CD1c-positive myeloid dendritic cell (primary cell): ENCODE results near the gene KRTAP29-1.
"Not testable (repeated sequence)": the region's sequence is repeated elsewhere in the genome, so short reads cannot be mapped to it uniquely, and the experiment has no call there.

Experiments used
- DNase-seq: peaks from one replicate; pipeline ENCODE4 v3.0.0-alpha.2; 2016; ENCODE audit errors: extremely low spot score

The KRTAP29-1 gene

DNA sequence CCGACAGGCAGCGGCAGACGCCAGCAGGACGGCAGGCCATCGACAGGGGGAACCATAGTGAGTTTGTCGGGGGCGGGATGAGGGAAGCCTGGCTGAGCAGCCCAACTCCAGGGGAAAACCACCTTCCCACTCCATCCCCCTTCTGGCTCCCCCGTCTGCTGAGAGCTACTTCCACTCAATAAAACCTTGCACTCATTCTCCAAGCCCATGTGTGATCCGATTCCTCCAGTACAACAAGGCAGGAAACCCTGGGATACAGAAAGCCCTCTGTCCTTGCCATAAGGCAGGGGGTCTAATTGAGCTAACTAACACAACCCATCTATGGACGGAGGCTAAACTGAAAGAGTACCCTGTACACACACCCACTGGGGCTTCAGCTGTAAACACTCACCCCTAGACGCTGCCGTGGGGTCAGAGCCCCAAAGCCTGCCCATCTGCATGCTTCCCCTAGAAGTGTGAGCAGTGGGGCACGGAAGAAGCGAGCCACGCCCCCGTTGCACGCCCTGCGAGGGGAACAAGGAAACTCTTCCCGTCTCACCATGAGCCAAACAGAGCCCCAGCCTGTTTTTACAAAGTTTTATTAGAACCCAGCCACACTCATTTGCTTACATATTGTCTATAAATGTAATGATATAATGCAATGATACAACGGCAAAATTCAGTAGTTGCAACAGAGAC is 4.1 kb downstream of the KRTAP29-1 start:
- DNase-seq = no peak

DNA sequence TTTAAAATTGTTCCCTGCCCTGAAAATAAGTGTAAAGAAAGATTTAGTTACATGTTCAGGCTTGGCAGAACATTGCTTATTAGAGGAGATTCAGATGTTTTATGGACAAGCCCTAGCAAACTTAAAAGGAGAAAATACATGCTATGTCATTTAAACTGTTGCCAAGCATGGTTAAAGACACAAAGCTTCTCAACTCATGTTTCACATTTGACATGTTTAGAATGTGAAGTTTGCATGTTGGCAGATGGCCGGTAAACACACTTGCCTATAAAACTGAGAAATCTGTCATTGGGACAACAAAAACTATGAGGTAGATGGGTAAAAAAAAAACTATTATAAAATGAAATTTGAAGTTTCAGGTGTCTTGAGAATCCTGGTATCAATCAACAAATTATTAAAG is 5.8 kb downstream of the KRTAP29-1 start:
- DNase-seq = no peak

DNA sequence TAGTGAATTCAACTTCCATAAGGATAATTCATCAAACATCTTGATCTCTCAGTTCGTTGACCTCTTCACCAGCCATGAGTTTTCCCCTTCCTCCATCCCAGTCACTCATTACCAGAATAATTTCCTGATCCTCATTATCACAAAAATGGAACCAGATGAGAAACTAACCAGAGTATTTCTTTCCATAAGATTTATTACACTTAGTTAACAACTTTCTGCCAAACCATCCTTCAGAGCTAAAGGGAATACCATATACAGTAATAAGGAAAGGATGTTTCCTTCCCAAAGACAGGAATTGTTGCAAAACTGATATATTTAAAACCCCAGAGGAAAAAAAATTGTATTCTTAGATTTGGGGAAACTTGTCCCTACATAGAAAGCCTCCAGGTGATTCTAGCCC is 8.6 kb downstream of the KRTAP29-1 start:
- DNase-seq = no peak

DNA sequence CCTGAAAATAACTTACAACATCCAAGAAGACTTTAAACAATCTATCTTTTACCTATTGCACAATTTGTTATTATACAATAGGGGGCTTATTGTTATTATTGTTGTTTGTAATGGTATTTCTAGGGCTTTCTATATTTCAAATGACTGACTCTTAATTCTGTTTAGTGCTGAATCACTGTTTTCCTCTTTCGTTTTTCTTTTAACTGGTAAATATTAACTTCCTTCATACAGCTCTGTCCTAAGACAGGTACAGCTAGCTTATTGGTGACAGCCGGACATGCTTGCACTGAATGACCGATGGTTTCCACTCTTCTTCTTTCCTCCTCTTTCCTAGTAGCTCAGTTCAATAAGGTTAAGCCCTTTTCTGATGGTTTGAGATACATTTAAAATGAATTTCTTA is 15.6 kb downstream of the KRTAP29-1 start:
- peak; percentile 0 for DNase-seq

DNA sequence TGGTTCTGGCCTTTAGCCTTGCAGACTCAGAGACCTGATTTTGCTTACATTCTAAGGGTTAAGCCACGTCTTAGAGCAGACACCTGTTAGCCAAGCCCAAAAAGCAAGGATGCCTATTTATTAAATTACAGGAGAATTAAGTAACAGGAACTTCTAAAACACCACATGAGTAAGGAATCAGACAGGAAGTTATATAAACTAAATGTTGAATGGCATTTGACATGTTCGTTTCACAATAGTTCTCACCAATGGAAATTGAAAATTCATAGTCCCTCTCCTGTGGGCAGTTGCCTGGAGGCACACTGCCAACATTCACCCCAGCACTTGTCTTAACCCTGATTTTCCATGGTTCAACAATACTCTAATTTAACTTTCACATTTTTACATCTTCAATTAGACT is 18.1 kb downstream of the KRTAP29-1 start:
- DNase-seq = peak; percentile 40

DNA sequence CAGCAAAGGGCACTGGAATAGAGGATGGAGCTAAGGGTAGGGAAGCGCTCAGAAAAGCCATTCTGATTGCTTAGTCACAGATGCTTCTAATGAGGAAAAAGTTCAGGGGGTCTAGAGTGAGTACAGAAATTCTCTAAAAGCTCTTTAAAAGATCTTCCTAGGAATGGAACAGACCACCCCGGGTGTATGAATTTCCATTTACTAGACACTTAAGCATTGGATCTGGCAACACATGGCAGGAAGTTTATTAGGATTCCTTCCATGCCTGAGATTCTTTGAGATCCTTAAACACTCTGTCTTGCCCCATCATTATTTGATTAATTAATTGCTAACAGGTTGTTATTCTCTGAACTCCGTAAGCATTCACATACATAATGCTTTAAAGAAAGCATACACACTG is 18.6 kb downstream of the KRTAP29-1 start:
- DNase-seq = no peak

DNA sequence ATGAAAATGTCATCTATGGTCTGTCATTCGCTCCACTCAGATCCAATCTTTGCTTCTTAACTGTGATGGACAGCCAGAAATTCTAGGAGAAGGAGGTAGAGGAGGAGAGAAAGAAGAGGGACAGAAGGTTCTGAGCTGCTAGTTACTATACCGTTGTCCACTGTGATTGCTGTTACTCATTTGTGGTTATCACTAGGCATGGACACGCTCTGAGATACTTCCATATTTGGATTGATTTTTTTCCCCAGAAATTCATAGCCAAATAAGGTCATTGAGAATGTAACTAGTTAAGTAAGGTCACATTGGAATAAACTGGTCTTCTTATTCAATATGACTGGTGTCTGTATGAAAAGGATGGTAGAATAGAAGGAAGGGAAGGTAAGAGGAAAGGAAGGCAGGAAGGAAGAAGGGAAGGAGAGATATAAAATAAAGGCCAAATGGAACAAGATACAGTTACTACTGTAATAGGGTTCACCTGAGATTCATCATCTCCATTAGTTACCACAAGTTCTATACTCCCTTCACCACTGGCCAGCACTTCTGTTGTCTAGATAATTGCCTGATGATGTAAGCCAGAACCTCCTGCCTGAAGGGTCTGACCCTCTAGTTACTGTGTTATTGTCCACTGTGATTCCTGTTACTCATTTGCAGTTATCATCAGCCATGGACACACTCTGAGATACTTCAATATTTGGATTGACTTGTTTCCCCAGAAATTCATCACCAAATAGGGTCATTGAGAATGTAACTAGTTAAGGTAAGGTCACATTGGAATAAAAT is 24.3 kb downstream of the KRTAP29-1 start:
- peak; percentile 0 for DNase-seq

DNA sequence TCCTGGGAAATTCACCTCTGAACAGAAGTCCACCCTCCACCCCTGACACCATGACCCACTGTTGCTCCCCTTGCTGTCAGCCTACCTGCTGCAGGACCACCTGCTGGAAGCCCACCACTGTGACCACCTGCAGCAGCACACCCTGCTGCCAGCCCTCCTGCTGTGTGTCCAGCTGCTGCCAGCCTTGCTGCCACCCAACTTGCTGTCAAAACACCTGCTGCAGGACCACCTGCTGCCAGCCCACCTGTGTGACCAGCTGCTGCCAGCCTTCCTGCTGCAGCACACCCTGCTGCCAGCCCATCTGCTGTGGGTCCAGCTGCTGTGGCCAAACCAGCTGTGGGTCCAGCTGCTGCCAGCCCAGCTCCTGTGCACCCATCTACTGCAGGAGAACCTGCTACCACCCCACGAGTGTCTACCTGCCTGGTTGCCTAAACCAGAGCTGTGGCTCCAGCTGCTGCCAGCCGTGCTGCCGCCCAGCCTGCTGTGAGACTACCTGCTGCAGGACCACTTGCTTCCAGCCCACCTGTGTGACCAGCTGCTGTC is 26.9 kb downstream of the KRTAP29-1 start, which contains the start of gene KRTAP9-7:
KRTAP9-7 (plus strand) TSS at position 51 of the 543 bp plus-strand sequence; CDS start at position 51, 0 bp downstream.
- not testable (repeated sequence) for DNase-seq

DNA sequence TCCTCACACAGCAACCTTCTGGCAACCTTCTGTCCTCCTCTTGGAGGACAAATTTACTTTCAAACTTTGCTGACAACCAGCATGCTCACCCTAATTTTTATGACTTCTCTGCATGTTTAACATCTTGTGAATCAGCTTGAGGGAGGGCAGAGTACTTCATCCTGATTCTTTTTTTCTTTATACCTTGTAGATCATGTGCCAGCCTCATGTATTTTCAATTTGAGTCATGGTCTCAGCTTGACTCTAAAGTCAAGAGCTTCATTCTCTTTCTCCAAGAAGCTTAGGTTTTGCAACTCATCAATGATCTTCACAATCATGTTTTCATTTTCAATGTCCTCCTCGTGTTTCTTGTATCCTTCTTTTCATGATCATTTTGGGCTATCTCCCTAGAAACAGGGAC is 30.8 kb downstream of the KRTAP29-1 start:
- DNase-seq = no peak

DNA sequence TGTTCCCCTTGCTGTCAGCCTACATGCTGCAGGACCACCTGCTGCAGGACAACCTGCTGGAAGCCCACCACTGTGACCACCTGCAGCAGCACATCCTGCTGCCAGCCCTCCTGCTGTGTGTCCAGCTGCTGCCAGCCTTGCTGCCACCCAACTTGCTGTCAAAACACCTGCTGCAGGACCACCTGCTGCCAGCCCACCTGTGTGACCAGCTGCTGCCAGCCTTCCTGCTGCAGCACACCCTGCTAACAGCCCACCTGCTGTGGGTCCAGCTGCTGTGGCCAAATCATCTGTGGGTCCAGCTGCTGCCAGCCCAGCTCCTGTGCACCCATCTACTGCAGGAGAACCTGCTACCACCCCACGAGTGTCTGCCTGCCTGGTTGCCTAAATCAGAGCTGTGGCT is 31.3 kb downstream of the KRTAP29-1 start:
- not testable (repeated sequence) for DNase-seq

DNA sequence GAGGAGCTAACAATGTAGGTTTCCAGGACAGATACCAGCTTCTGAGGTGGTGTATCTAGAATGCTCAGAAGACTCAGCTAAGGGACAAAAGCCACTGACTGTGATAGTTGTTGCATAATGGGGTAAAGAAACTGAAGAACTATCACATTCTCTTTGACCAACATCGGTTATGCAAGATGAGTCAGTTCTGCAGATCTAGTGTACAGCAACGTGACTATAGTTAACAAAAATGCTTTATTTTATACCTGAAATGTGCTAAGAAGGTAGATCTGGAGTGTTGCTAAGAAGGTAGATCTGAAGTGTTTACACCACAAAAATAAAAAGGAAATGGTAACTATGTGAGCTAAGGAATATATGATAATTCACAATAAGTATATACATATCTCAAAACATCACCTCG is 34.9 kb downstream of the KRTAP29-1 start:
- no peak for DNase-seq

DNA sequence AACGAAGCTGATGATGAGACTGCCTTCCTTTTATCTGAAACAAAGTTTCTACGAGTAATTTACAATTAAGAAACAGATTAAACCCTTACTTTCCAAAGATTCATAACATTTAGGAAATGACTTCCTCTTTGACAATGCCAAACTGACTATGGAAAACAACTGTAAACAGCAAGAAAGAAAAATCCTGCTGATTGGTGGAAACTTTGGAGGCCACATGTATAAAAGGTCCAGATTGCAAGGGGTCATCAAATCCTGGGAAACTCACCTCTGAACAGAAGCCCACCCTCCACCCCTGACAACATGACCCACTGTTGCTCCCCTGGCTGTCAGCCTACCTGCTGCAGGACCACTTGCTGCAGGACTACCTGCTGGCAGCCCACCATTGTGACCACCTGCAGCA is 37.6 kb downstream of the KRTAP29-1 start, which contains the start of gene KRTAP9-6:
KRTAP9-6 (plus strand) TSS at position 301 of the 400 bp plus-strand sequence; CDS start at position 301, 0 bp downstream.
- no peak for DNase-seq

DNA sequence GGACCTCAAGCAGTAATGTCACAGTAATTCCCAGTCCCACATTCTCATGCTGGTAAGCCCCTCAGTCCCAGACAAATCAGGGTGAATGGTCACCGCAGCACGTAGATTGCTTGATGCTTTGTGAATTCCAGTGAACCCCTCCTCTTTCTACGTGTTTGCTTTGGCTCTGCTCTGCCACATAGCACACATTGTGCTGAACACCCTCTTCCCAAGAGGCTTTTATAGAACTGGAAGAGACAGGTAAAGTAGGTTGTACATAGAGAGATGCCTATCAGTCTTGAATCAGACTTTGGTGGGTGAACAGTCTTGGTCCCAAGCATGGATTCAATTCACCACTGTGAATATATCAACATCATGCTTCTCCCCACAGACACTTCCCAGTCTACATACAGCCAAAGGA is 38.1 kb downstream of the KRTAP29-1 start:
- no peak for DNase-seq

DNA sequence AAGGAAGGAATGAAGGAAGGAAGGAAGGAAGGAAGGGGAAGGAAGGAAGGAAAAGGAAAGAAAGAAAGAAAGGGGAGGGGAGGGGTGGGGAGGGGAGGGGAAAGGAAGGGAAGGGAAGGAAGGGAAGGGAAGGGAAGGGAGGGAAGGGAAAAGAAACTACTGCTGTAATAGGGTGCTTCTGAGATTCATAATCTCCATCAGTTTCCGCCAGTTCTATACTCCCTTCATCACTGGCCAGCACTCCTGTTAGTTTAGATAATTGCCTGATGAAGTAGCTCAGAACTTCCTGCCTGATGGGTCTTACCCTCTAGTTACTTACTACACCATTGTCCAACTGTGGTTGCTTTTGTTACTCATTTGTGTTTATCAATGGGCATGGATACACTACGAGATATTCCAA is 39.4 kb downstream of the KRTAP29-1 start:
- DNase-seq = no peak

DNA sequence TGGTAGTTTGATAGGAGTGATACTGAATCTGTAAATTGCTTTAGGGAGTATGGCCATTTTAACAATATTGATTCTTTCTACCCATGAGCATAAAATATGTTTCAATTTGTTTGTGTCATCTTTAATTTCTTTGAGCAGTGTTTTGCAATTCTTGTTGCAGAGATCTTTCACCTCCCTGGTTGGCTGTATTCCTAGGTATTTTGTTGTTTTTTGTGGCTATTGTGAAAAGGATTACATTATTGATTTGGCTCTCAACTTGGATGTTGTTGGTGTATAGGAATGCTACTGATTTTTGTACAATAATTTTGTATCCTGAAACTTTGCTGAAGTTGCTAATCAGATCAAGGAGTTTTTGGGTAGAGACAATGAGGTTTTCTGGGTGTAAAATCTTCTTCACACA is 44.2 kb downstream of the KRTAP29-1 start:
- DNase-seq = no peak

DNA sequence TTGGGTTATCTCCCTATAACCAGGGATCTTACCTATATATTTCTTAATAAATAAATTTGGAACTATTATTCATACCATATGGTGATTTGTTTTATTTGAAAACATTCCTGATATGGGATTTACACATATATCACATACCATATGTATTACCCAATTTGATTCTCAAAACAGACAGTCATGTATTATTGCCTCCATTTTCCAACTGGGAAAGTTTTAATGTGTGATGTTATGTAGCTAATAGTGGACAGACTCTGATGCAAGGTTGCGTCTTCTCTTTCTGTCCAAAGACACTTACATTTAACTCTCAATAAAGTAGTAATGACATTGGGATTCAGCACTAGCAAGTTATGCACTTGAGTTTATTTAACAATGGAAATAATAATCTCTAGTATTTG is 46.4 kb downstream of the KRTAP29-1 start:
- no peak for DNase-seq

DNA sequence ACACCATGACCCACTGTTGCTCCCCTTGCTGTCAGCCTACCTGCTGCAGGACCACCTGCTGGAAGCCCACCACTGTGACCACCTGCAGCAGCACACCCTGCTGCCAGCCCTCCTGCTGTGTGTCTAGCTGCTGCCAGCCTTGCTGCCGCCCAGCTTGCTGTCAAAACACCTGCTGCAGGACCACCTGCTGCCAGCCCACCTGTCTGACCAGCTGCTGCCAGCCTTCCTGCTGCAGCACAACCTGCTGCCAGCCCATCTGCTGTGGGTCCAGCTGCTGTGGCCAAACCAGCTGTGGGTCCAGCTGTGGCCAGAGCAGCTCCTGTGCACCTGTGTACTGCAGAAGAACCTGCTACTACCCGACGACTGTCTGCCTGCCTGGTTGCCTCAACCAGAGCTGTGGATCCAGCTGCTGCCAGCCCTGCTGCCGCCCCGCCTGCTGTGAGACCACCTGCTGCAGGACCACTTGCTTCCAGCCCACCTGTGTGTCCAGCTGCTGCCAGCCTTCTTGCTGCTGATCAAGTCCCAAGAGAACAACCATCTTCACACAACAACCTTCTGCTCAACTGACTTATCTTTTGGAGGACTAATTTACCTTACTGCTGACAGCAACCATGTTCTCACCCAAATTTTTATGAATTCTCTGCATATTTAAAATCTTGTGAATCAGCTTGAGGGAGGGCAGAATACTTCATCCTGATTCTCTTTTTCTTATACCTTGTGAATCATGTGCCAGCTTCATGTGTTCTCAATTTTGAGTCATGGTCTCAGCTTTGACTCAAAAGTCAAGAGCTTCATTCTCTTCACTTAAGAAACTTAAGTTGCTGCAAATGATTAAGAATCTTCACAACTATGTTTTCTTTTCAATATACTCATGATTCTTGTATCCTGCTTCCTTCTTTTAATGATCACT is 47.0 kb downstream of the KRTAP29-1 start, which contains the start of gene KRTAP9-9:
KRTAP9-9 (plus strand) TSS at position 4 of the 910 bp plus-strand sequence.
- not testable (repeated sequence) for DNase-seq

DNA sequence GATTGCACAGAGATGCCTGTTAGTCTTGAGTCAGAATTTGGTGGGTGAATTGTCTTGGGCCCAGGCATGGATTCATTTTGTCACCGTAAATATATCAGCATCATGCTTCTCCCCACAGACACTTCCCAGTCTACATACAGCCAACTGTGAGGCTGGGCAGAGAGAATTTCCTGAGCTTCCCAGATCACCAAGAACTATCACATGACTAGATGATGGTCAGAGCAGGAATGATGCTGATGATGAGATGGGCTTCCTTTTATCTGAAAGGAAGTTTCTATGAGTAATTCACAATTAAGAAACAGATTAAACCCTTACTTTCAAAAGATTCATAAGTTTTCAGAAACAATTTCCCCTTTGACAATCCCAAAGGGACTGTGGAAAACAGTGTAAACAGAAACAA is 47.8 kb downstream of the KRTAP29-1 start:
- DNase-seq = no peak
